Stimulated activated naive CD8-positive, alpha-beta T cell treated with anti-CD3 and anti-CD28 coated beads, Interleukin-15, Interleukin-2, amounts not matched to agents 100 U/mL and 50 U/mL, for 24 hours (primary cell): ENCODE data around the gene EMILIN3.
A peak's percentile ranks its signal among the peaks of the same experiment; 100 is the strongest.

Source experiments
- ATAC-seq: fragments of 150-1000 bp; cut with Tn5 transposase; one replicate; pipeline ENCODE4 v1.10.0; 2021
- DNase-seq: peaks from one replicate; pipeline ENCODE4 v3.0.0; 2021

EMILIN3 gene

GRCh38 chr20:41344938-41345728, 21.5 kb downstream of the EMILIN3 start:
- DNase-seq (no peak), ATAC-seq (no peak)

- no peak for ATAC-seq
- no peak for DNase-seq
These were observed 22.1 kb downstream of the EMILIN3 start for GRCh38 chr20:41344477-41344876.

- DNase-seq (no peak), ATAC-seq (no peak)
These were observed 23.8 kb downstream of the EMILIN3 start for GRCh38 chr20:41342474-41343464.

GRCh38 chr20:41340327-41341055, 26.1 kb downstream of the EMILIN3 start, which contains the start of gene LPIN3:
LPIN3 (plus strand) TSS chr20:41340821; CDS start chr20:41345804, 4,983 bp downstream.
- peak; percentile 55 for ATAC-seq
- DNase-seq, result peak; percentile 68

- peak; percentile 89 for DNase-seq
- ATAC-seq, result peak; percentile 85
These were observed 26.7 kb downstream of the EMILIN3 start for GRCh38 chr20:41339957-41340326.

GRCh38 chr20:41336711-41337492, 29.7 kb downstream of the EMILIN3 start:
- DNase-seq (no peak), ATAC-seq (no peak)

- no peak for DNase-seq
These were observed 31.0 kb downstream of the EMILIN3 start for GRCh38 chr20:41335591-41335990.

GRCh38 chr20:41334443-41335421, 31.9 kb downstream of the EMILIN3 start:
- DNase-seq, result no peak
- no peak for ATAC-seq

More at GRCh38 chr20:41335591-41335990, 31.0 kb downstream of the EMILIN3 start:
- no peak for ATAC-seq

- no peak for ATAC-seq
These were observed 32.6 kb downstream of the EMILIN3 start for GRCh38 chr20:41334036-41334435.

GRCh38 chr20:41331731-41332130, 34.9 kb downstream of the EMILIN3 start:
- DNase-seq, result no peak
- ATAC-seq, result no peak

More at GRCh38 chr20:41334036-41334435, 32.6 kb downstream of the EMILIN3 start:
- no peak for DNase-seq

- no peak for DNase-seq
- no peak for ATAC-seq
These were observed 35.7 kb downstream of the EMILIN3 start for GRCh38 chr20:41330941-41331340.

- DNase-seq (no peak), ATAC-seq (no peak)
These were observed 36.3 kb downstream of the EMILIN3 start for GRCh38 chr20:41330343-41330720.

GRCh38 chr20:41329435-41330342, 36.9 kb downstream of the EMILIN3 start:
- peak; percentile 99 for ATAC-seq

GRCh38 chr20:41327178-41327577, 39.4 kb downstream of the EMILIN3 start:
- DNase-seq (no peak), ATAC-seq (no peak)

More at GRCh38 chr20:41329435-41330342, 36.9 kb downstream of the EMILIN3 start:
- DNase-seq, result peak; percentile 71

GRCh38 chr20:41320976-41321375, 45.6 kb downstream of the EMILIN3 start:
- no peak for ATAC-seq
- no peak for DNase-seq

GRCh38 chr20:41320441-41320840, 46.2 kb downstream of the EMILIN3 start:
- ATAC-seq, result no peak

GRCh38 chr20:41318271-41318649, 48.4 kb downstream of the EMILIN3 start:
- no peak for ATAC-seq

More at GRCh38 chr20:41320441-41320840, 46.2 kb downstream of the EMILIN3 start:
- no peak for DNase-seq

GRCh38 chr20:41317546-41318270, 48.9 kb downstream of the EMILIN3 start, which contains the start of gene ZHX3:
ZHX3 (minus strand) TSS chr20:41317731; CDS start chr20:41204916, 112,815 bp downstream.
- DNase-seq (peak; percentile 98), ATAC-seq (peak; percentile 99)

More at GRCh38 chr20:41318271-41318649, 48.4 kb downstream of the EMILIN3 start:
- DNase-seq, result no peak
